ENCODE measurements around the gene ATP8B4.

Gene ATP8B4

DNA sequence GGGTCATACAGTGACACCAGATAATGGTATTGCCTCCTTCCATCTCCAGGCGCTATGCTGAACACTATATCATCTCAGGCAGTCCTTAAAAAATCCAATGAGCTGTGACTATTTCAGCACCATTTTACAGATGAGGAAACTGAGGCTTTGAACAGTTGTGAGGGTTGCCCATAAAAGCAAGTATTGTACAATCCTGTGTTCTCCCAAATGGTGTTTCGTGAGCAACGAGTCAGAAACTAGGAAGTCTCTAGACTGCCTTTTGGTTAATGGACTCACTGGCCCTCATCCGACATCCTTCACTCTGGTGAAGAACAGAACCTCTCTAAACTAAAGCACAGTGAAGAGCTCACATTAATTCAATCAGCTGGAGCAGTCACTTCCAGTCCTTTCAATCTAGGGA lies 61.8 kb downstream of the ATP8B4 start:
- TF ChIP-seq ARNT (IDR thresholded peaks at IDR 0.05): no peak
- TF ChIP-seq ELF4 (IDR thresholded peaks at IDR 0.05): no peak
- TF ChIP-seq TARDBP (IDR thresholded peaks at IDR 0.05): no peak
- no peak for TF ChIP-seq BHLHE40 (IDR thresholded peaks at IDR 0.05; ENCODE audit: borderline replicate concordance)
- TF ChIP-seq ZNF384 (IDR thresholded peaks at IDR 0.05): no peak
- TF ChIP-seq FOXK2 (IDR thresholded peaks at IDR 0.05): no peak
- TF ChIP-seq SP1 (IDR thresholded peaks at IDR 0.05): no peak
- TF ChIP-seq LEF1 (IDR thresholded peaks at IDR 0.05; ENCODE audit: borderline replicate concordance): no peak
- TF ChIP-seq SUZ12 (IDR thresholded peaks at IDR 0.05): no peak
- no peak for TF ChIP-seq HDGF (IDR thresholded peaks at IDR 0.05; ENCODE audit: borderline replicate concordance)
- TF ChIP-seq PKNOX1 (IDR thresholded peaks at IDR 0.05): no peak
- no peak for TF ChIP-seq L3MBTL2 (conservative IDR thresholded peaks at IDR 0.05)
- TF ChIP-seq NFRKB (IDR thresholded peaks at IDR 0.05): no peak
- no peak for TF ChIP-seq FOXM1 (IDR thresholded peaks at IDR 0.05; ENCODE audit: borderline replicate concordance)
- TF ChIP-seq FOXA1 (IDR thresholded peaks at IDR 0.05): no peak
- TF ChIP-seq CTBP1 (IDR thresholded peaks at IDR 0.05; ENCODE audit: borderline replicate concordance): no peak
- POLR2A ChIA-PET: no interaction called here
- DNase-seq (ENCODE audit: extremely low spot score): no peak
- CTCF ChIA-PET: interaction anchor here (1.0 kb wide), 1 partner anchor 88 kb away, joined by 3 read pairs; no protein-coding TSS in a partner anchor

DNA sequence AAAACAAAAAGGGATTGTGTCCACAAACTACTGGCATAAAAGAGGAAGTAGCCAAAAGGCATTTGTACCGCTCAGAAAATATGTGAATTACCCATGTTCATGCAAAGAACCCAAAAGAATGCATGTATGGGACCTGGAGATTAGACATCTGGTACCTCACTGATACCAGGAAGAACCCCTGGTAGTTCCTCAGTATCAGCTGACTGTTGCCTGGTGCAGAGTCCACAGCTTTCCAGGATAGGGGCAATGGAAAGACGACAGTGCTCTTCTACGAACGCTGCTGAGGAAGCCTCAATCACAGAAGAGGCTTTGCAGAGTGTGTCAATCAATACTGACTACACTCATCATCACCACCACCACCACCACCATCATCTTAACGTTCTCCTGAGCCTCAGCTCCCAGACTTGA lies 63.3 kb downstream of the ATP8B4 start:
- CTCF ChIA-PET: no interaction called here

DNA sequence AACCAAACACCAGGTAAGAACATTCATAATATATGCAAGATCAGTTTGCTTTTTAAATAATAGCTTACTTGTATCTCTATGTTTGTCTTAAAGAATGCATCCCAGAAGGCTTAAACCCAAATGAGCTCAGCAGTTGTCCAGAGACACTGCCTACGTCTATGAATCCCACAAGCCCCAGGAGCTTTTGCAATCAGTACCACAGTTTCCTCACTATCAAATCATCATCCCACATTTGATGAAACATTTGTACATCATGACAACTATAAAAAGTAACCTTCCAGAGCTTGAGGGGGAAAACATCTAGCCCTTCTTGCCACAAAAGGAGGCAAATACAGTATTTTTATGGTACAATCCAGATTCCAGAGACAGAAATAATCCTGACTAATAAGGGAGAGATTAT lies 63.7 kb downstream of the ATP8B4 start:
- DNase-seq (ENCODE audit: extremely low spot score): no peak
- TF ChIP-seq ZNF384 (IDR thresholded peaks at IDR 0.05) (no peak), SUZ12 (IDR thresholded peaks at IDR 0.05) (no peak), LEF1 (IDR thresholded peaks at IDR 0.05; ENCODE audit: borderline replicate concordance) (no peak), CTBP1 (IDR thresholded peaks at IDR 0.05; ENCODE audit: borderline replicate concordance) (no peak), L3MBTL2 (conservative IDR thresholded peaks at IDR 0.05) (no peak), BHLHE40 (IDR thresholded peaks at IDR 0.05; ENCODE audit: borderline replicate concordance) (no peak), SP1 (IDR thresholded peaks at IDR 0.05) (no peak), ELF4 (IDR thresholded peaks at IDR 0.05) (no peak), FOXM1 (IDR thresholded peaks at IDR 0.05; ENCODE audit: borderline replicate concordance) (no peak), ARNT (IDR thresholded peaks at IDR 0.05) (no peak), FOXK2 (IDR thresholded peaks at IDR 0.05) (no peak), NFRKB (IDR thresholded peaks at IDR 0.05) (no peak), FOXA1 (IDR thresholded peaks at IDR 0.05) (no peak), TARDBP (IDR thresholded peaks at IDR 0.05) (no peak), PKNOX1 (IDR thresholded peaks at IDR 0.05) (no peak), HDGF (IDR thresholded peaks at IDR 0.05; ENCODE audit: borderline replicate concordance) (no peak)
- CTCF ChIA-PET: no interaction called here
- POLR2A ChIA-PET: no interaction called here

More for the DNA sequence above, 63.3 kb downstream of the ATP8B4 start:
- POLR2A ChIA-PET: no interaction called here
- no peak for DNase-seq (ENCODE audit: extremely low spot score)
- TF ChIP-seq LEF1 (IDR thresholded peaks at IDR 0.05; ENCODE audit: borderline replicate concordance) (no peak), ARNT (IDR thresholded peaks at IDR 0.05) (no peak), NFRKB (IDR thresholded peaks at IDR 0.05) (no peak), FOXA1 (IDR thresholded peaks at IDR 0.05) (no peak)

GRCh38 chr15:50053055-50053856 lies 65.8 kb downstream of the ATP8B4 start:
- no peak for DNase-seq (ENCODE audit: extremely low spot score)
- ChIA-PET CTCF (no interaction called here), POLR2A (no interaction called here)
- no peak for TF ChIP-seq TARDBP (IDR thresholded peaks at IDR 0.05)
- TF ChIP-seq ARNT (IDR thresholded peaks at IDR 0.05): no peak
- TF ChIP-seq FOXM1 (IDR thresholded peaks at IDR 0.05; ENCODE audit: borderline replicate concordance): no peak
- TF ChIP-seq FOXA1 (IDR thresholded peaks at IDR 0.05): no peak
- no peak for TF ChIP-seq ELF4 (IDR thresholded peaks at IDR 0.05)
- no peak for TF ChIP-seq FOXK2 (IDR thresholded peaks at IDR 0.05)
- no peak for TF ChIP-seq PKNOX1 (IDR thresholded peaks at IDR 0.05)
- TF ChIP-seq L3MBTL2 (conservative IDR thresholded peaks at IDR 0.05): no peak
- no peak for TF ChIP-seq HDGF (IDR thresholded peaks at IDR 0.05; ENCODE audit: borderline replicate concordance)
- no peak for TF ChIP-seq CTBP1 (IDR thresholded peaks at IDR 0.05; ENCODE audit: borderline replicate concordance)
- TF ChIP-seq SUZ12 (IDR thresholded peaks at IDR 0.05): no peak
- no peak for TF ChIP-seq BHLHE40 (IDR thresholded peaks at IDR 0.05; ENCODE audit: borderline replicate concordance)
- TF ChIP-seq NFRKB (IDR thresholded peaks at IDR 0.05): no peak
- TF ChIP-seq ZNF384 (IDR thresholded peaks at IDR 0.05): no peak
- TF ChIP-seq SP1 (IDR thresholded peaks at IDR 0.05): no peak
- no peak for TF ChIP-seq LEF1 (IDR thresholded peaks at IDR 0.05; ENCODE audit: borderline replicate concordance)

DNA sequence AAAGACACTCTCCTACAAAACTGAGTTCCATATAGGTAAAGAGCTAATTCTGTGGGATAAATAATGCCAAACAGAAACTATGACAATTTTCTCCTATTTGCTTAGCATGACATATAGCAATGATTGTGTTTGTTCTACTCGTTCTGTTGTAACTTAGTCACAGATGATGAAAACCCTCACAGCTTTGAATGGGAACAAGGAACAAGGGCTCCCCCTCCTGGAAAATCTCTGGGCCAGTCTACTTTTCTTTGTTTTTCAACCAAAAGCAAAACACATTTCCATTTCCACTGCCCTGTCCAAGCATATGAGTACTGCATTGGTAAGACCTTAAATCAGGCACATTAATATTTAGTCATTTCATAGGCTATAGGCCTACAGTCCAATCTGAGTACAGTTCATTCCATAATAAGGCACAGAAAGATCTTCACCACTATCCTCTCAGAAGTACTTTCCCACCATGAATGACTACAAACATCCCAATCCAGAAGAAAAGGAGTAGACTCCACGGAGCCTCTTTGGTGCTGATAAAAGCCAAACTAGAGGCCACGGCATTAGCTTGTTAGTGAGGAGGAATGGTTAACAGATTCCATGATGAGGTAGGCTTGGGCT lies 67.1 kb downstream of the ATP8B4 start:
- POLR2A ChIA-PET: no interaction called here
- CTCF ChIA-PET: interaction anchor here (0.7 to 0.8 kb wide), 2 partner anchors 42 to 58 kb away, joined by 3 to 4 read pairs; no protein-coding TSS in a partner anchor
- DNase-seq (ENCODE audit: extremely low spot score): peak; percentile 15
- TF ChIP-seq FOXM1 (IDR thresholded peaks at IDR 0.05; ENCODE audit: borderline replicate concordance) (no peak), NFRKB (IDR thresholded peaks at IDR 0.05) (no peak), LEF1 (IDR thresholded peaks at IDR 0.05; ENCODE audit: borderline replicate concordance) (no peak), ELF4 (IDR thresholded peaks at IDR 0.05) (no peak), ARNT (IDR thresholded peaks at IDR 0.05) (no peak), BHLHE40 (IDR thresholded peaks at IDR 0.05; ENCODE audit: borderline replicate concordance) (no peak), FOXK2 (IDR thresholded peaks at IDR 0.05) (no peak), TARDBP (IDR thresholded peaks at IDR 0.05) (no peak), HDGF (IDR thresholded peaks at IDR 0.05; ENCODE audit: borderline replicate concordance) (no peak), ZNF384 (IDR thresholded peaks at IDR 0.05) (no peak)

Data from HEK293T (cell line).